NCI-H1694 treated with DMSO at 0.1 percent for 48 hours (cell line): Measurements from ENCODE around the gene MAP2K7.
A peak's percentile ranks its signal among the peaks of the same experiment; 100 is the strongest.
"Not testable (repeated sequence)": the region's sequence is repeated elsewhere in the genome, so short reads cannot be mapped to it uniquely, and the experiment has no call there.

ENCODE experiments used
- DNase-seq: peaks from one replicate; lab custom pipeline; 2025; lab: John Stamatoyannopoulos, UW

The MAP2K7 gene

DNA sequence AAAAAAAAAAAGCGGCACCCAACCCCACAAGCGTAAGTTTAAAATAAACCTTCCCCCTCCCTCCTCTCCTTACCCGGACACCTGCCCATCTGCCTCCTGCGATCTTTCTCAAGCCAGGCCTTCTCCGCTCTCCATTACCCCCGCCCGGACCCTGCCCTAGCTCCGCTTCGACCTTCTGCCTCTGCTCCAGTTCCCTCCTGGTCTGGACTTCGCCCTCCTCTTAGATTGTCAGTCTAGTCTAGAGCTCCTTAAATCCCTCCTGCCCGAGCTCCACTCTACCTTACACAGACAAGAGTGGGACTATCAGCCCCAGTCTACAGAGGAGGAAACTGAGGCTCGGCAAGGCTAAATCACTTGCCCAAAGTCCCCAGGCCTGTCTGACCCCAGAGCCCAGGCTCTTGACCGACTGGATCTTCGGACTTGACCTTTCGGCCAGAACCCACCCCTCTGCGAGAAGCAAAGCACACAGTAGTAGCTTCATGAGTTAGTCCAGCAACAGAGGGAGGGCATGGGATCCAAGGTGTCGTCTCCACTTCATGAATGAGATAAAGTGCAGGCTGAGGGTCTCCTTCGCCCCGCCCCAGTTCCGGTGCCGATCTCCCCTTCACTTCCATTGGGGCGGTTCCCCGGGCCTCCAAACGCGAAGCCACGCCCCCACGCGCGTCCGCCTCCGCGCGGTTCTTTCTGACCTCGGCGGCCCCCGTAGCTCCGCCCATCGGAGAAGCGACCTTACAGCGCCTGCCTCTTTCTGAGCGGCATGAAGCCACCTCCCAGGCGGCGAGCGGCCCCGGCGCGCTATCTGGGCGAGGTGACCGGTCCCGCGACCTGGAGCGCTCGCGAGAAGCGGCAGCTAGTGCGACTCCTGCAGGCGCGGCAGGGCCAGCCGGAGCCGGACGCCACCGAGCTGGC lies 16.2 kb downstream of the MAP2K7 start, which contains the start of gene SNAPC2:
Gene SNAPC2, plus strand, starts transcription at position 729 of the 909 bp plus-strand sequence. Its CDS starts 29 bp downstream, at position 758.
- peak; percentile 80 for DNase-seq

DNA sequence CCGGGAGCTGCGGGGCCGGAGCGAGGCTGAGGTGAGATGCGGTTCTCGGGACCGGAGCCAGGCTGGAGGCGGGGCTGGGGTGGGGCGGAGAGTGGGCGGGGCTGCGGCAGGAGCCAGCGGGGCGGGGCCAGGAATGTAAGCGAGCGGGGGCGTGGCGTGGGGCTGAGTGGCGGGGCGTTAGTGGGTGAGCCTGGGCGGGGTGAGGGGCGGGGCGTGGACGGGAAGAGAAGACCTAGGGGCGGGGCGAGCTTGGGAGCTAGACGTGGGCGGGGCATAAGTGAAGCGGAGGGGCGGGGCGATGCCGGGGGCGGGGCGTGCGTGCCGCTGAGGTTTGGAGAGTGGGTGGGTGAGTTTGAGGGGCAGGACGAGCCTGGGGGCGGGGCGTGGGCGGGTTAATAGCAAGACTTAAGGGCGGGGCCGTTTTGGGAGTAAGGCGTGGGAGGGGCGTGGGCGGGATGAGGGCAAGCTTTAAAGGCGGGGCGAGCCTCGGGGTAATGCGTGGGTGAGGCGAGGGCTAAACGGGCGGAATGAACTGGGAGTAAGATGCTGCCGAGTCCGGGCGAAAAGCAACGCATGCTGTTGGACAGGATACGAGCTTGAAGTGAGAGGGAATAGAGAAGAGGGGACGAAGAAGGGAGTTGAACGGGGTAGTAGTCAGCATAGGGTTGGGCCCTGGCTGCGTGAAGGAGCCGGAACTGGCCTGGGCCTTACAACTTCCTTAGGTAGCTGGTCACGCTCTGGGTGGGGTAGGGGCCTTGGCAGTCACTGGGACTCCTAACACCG lies 17.0 kb downstream of the MAP2K7 start:
- peak; percentile 82 for DNase-seq

DNA sequence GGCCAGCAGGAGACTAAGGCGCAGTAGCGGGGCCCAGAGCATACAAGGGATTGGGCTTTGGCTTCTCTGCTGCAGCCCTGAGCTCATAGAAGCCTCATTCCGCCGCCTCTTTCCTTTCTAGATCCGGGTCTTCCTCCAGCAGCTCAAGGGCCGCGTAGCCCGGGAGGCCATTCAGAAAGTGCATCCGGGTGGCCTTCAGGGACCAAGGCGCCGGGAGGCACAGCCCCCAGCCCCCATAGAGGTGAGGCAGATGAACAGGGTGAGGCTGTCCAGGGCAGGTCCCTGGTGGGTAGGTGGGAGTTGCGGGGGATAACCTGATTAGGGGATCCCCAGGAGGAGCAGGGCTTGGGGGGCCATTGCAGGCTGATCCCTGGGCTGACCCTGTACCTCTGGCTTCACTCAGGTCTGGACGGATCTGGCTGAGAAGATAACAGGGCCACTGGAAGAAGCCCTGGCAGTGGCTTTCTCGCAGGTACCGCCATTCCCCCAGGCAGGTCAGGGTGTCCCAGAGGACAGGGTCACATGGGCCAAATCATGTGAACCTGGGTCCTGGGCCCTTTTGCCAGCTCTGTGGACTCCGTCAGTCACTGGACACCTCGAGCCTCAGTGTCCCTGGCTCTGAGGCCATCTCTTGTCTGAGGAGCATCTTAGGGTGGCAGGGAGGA lies 17.8 kb downstream of the MAP2K7 start:
- no peak for DNase-seq

DNA sequence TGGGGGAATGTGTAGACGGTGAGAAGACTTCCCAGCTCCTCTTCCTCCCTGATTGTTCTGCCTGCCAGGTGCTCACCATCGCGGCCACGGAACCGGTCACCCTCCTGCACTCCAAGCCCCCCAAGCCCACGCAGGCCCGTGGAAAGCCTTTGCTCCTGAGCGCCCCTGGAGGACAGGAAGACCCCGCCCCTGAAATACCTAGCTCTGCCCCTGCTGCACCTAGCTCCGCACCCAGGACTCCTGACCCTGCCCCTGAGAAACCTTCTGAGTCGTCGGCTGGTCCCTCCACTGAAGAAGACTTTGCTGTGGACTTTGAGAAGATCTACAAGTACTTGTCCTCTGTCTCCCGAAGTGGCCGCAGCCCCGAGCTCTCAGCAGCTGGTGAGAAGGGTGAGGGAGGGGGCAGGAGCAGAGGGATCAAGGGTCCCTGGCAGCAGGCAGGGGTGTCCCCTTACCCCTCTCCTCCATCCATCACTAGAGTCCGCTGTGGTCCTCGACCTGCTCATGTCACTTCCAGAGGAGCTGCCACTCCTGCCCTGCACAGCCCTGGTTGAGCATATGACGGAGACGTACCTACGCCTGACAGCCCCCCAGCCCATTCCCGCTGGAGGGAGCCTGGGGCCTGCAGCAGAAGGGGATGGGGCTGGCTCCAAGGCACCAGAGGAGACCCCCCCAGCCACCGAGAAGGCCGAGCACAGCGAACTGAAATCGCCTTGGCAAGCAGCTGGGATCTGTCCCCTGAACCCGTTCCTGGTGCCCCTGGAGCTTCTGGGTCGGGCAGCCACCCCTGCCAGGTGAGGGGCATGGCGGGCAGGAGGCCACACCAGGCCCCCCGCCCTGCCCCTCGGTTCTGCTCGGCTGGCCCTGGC lies 18.5 kb downstream of the MAP2K7 start:
- no peak for DNase-seq

DNA sequence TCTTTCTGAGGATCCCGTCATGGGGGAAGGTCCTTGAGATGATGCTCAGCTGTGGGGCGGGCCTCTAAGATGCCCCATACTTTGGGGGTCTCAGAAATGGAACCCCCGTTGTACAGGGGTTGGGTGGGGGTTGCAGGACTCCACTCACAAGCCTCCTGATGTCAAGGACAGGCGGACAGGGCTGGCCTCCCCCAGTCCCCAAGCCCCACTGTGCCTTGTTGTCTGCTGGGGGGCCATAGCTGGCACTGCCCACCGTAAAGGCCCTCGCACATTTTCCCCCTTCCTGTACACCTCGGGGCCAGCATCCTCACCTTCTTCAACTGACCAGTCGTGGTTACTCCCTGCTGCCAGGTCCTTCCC lies 19.1 kb downstream of the MAP2K7 start:
- no peak for DNase-seq

DNA sequence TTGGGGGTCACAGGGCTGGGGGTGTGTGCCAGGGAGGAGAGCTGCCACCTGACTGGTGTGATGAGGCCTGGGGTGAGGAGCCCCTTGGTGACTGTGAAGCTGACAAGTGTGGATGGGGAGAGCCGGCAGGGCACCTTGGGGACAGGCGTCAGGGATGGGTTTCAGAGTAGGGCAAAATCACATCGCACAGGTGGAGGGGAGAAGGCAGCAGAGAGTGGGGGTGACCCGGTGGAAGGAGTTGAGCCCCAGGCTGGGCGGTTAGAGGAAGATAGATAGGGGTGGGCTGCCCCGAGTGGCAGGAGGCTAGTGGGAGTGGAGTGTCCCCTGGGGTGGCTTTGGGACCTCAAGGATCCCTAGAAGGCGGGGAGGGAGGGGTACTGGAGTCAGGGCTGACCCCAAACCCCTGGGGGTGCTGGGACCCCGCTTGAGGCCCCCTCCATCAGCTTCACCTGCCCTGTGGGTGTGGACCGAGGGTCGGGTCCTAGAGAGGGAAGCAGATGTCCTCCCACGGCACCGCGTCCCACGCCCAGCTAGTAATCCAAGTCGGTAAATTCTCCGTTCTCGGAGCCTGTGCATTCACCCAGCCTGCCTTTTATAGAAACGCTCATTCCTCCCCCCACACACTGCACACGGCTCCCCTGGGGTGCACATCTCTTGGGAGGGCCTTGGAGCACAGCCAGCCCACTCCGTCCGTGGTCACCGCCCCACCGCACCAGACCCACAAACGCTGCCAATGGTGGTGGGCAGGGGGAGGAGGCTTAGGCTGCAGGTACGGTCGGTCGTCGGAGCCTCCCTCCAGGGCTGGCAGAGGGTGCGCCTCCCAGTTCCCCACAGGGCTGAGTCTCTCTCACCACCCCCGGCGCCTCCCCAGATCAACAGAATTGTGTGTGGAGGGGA lies 19.9 kb downstream of the MAP2K7 start:
- no peak for DNase-seq

DNA sequence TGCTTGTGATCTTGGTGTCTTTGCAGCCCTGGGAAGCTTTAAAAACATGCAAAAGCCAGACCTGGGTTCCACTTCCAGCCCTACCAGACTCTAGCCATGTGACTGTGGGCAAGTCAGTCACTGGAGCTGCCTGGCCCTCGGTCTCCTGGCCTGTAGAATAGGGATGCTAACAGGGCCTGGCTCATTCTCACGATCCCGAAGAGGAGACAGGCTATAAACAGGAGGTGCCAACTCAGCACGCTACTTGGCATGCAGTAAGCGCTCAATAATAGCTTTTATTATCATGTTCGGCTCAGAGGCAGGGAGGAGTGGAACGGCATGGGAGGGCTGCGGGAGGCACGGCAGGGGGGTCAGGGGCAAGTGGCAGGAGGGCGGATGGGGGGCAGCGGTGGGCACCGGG lies 20.6 kb downstream of the MAP2K7 start:
- DNase-seq = no peak

DNA sequence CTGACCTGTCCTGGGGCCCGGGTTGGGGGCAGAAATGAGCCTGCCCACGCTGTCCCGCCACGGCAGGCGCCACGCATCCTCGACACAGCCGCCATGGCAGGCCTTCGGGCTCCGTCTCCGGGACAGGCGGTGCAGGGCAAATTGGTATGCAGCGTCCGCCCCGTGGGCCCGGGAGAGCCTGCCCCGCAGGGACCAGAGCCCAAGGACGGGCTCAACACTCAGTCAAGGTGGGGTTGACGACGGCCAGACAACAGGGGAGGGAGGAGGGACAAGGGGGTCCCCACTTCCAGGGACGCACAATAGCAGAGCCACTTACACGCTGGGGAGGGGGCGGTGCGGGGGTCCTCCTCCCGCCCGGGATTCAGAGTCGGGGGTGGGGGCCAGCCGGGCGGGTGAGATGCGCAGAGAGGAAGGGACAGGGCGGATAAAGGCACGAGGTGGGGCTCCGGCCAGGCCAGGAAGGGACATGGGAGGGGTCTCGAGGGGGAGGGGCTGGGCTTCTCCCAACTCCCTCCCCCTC lies 21.0 kb downstream of the MAP2K7 start:
- no peak for DNase-seq

DNA sequence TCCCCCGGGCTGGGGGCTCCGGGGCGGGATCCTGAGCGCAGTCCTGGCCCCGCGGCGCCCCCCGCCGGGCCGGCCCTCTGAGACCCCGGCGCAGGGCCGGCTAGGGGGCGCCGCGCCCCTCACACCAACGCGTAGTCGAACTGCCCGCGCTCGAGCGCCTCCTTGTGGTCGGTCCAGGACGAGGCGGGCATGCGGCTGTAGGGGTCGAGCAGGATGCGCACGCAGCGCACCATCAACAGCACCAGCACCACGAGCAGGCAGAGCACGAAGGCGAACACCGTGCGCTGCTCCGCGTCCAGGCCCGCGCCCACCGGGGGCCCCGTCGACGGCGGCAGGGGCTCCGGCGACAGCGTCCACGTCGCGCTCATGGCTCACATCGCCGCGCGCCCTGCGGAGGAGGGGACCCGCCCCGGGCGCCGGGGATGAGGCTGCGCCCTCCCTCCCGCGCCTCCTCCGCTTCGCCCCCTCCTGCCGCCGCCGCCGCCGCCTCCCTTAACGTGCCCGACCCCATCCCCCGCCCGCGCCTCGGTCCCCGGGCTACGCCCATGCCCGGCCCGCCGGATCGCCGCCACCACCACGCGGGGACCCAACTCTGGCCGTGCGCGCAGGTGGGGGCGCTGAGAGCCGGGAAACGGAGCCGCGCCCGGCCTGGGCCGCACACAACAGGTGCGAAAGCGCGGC lies 21.6 kb downstream of the MAP2K7 start:
- peak; percentile 51 for DNase-seq

DNA sequence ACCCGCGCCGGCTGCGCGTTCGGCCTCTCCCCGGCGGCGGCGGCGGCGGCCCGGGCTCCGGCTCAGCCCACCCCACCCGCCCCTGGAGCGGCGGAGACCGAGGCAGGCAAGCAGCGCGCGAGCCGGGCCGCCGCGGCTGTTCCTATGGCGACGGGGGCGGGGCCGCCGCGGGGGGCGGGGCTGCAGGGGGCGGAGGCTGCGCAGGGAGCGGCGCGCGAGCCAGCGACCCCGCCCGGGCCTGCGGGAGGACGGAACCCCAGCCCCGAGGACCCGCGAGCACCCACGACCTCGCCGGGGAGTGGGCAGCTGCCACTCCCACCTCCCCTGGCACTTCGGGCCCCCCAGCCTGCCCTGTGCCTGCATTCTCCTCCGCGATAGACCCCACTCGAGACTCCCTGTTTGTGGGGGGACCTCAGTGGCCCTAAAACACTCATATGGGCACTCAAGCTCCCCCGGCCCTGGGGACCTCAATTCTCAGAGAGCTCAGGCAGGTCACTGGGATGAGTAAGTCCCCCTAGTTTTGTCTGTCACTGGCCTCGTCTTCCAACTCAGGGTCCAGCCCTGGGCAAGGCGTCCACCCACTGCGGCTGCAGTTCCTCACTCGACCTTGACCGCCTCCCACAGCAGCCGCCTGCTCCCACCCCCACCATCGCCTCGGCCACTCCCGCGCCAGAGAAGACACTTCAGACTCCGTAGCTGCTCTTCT lies 22.5 kb downstream of the MAP2K7 start, which contains the start of gene CTXN1:
Gene CTXN1, minus strand, starts transcription at position 115 of the 706 bp plus-strand sequence. CDS start 597 bp downstream, outside the sequence.
- DNase-seq = no peak

DNA sequence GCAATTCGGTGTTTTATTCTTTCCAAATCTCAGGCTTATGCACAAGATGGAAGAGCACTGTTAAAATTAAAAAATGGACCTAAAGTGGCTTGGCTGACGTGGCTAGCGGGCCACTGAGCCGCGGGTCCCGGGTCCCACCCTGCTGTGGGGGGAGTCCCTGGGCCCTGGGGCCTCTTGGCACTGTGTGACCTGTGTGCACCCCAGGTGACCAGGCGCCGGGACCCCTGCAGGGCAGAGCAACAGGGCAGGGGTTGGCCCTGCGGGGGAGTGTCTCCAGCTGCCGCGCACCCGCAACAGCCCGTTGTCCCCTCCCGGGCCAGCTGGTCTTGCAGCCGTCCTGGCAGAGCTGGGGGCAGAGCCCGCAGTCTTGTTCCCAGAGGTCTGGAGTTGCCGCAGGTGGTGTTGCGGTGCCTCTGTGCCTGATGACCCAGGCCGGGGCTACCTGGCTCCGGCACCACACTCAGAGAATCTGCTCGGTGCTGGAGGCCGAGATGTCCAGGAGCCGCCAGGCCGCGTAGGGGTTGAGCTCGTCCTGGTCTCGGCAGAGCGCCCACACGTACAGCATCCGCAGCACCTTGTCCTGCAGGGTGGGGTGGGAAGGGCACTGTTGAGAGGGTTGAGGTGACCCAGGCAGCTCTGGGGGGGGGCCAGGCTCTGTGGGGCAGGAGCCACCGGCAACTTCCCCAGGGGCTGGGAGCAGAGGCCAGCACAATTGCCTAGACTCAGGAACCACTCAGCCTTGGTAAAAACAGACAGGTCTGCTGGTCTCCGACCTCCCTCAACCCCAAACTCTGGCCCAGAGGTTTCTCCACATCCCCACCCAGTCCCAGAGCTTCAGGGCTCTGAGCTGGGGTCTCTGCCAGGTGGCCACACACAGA lies 23.3 kb downstream of the MAP2K7 start:
- no peak for DNase-seq

DNA sequence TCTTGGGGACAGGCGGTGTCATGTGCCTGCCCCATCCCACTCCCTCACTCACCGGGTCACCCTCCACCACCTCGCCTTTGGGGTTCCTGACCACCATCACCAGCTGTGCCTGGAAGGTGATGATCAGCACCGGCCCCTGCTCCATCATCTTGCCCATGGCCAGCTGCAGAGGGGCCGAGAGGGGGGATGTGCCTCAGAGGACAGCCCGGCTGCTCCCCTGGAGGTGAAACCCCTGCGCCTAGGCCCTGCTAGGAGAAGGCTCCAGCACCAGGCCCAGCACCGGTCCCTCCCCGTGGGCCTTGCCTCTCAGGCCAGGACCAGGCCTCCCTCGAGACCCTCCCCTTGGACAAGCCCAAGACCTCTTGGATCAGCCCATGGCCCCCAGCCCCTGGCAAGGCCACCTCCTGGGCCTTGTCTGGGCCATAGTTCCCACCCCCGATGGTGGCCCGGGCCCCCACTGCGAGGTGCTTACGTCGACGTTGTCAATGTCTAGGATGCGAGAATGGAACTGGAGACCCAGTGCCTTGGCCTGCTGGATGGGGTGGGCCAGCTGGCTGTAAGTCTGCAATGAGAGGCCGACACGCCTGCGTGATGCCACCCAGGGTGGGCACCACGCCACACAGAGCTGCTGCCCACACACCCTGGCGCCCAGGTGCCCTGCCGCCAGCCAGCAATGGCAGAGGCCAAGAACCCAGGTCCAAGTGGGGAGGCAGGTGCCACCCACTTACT lies 24.1 kb downstream of the MAP2K7 start:
- no peak for DNase-seq

DNA sequence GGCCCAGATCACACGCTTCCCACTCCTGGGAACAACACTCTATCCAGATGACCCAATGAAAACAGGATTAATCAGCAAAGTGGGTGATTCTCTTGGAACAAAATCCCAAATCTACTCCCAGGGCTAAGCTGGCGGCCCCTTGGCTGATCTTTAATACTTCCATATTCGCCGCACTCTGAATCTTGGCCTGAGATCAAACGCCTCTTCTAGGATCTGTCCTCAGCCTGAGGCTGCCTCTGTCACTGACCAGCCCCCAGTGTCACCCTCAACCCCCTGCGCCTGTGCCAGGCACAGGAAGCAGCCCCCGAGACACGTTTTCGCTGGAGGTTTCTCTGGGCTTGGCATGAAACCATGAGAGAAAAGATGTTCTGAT lies 24.6 kb downstream of the MAP2K7 start:
- DNase-seq = no peak

DNA sequence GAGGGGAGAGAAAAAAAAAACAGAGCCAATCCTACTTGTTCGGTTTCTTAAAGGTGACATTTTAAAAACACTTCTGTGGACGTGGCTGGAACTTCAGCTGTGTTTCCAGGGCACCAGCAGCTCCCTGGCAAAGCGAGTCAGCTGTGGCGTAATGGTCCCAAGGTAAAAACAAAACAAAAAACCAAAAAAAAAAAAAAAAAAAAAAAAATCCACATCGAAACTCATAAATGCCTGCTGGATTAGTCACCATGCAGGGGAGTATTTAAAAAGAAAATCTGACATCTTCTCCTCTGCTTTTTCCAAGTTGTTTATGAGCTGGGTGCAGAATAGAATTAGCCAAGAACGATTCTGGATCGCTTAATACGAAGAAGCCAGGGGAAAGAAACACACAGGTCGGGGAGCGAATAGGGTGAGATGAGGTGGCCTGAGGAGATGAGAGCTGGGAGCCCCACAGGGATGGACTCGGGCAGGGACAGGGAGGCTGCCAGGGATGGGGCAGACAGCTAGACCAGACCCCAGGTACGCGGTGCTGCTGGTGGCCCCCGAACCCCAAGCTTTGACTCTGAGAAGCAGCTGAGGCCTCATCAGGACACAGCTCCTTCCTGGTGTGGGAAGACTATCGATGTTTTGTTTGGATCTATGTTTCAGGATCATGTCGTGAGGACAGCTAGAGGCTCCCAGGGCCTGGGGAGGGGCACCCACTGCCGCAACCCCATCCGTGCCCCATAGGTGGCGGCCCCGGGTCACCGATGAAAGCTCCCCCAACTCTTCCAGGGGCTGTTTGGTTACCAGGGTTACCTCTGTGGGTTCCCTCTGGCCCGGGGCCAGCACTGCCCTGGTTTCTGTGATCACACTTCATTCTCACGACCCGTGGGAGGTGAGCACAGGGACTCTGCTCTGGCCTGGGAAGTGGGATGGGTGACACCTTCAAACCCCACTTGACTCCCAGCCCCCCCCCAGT lies 25.3 kb downstream of the MAP2K7 start:
- DNase-seq = peak; percentile 14

DNA sequence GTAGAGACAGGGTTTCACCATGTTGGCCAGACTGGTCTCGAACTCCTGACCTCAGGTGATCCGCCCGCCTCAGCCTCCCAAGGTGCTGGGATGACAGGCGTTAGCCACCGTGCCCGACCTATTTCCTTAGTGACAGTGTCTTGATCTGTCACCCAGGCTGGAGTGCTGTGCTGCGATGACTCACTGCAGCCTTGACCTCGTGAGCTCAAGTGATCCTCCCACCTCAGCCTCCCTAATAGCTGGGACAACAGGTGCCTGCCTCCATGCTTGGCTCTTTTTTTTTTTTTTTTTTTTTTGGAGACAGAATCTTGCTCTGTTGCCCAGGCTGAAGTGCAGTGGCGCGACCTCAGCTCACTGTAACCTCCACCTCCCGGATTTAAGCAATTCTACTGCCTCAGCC lies 26.4 kb downstream of the MAP2K7 start:
- not testable (repeated sequence) for DNase-seq

DNA sequence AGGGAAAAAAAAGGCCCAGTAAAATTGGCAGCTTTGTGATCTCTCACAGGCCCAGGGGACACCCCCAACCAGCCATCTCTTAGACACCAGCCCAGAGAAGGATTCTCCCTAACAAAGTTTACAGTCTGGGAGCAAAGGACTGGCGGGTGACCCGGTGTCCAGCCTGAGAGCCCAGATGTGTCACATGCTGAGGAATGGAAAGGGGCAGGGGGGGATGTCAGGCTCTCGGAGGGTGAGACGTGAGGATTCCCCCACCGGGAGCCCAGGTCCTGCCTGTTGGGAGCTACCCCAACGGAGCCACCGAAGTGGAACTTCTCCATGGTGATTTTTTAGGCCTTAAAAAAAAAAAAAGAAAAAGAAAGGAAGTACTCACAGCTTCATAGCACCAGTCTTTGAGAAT lies 27.1 kb downstream of the MAP2K7 start:
- DNase-seq = no peak
